ENCODE data around the gene GFOD1. TPM values are rescaled to one million over a fixed set of nuclear protein-coding genes. Genes with fewer than 3 reads are reported as not detected.
"Not testable (repeated sequence)": the region's sequence is repeated elsewhere in the genome, so short reads cannot be mapped to it uniquely, and the experiment has no call there.

Gene GFOD1
- total RNA-seq, 4 donors from 2014 or later: 21.8 to 49.4 (median 31.1) TPM

GRCh38 chr6:13446381-13446780 is 41.0 kb downstream of the GFOD1 start:
- Histone ChIP-seq H3K36me3 (peaks cover 0 to 6% (median 0%) of the 10 kb centered on the region in 3 donors), H3K4me1 (peaks cover 0 to 42% (median 19%) of the 10 kb centered on the region in 4 donors), H3K9me3 (no peaks in the 10 kb centered on the region), H3K4me3 (no peak overlapping the region), H3K27me3 (no peaks in the 10 kb centered on the region), H3K27ac (peak overlapping the region in 3 of 4 donors; percentile 50 to 79 (median 65))
- WGBS, 2 donors: 75 to 78% methylated on average over 7 of the region's 7 CpGs
- DNase-seq (ENCODE audit: low spot score in 2 of 2): no peak
- no peak for TF ChIP-seq POLR2A (IDR thresholded peaks at IDR 0.05)
- TF ChIP-seq CTCF (IDR thresholded peaks at IDR 0.05): no peak
- TF ChIP-seq EP300 (IDR thresholded peaks at IDR 0.05): no peak

- DNase-seq (ENCODE audit: low spot score in 2 of 2): no peak
- H3K27me3 ChIP-seq: no peaks in the 10 kb centered on the region
- TF ChIP-seq POLR2A (IDR thresholded peaks at IDR 0.05) (no peak), CTCF (IDR thresholded peaks at IDR 0.05) (no peak), EP300 (IDR thresholded peaks at IDR 0.05) (no peak)
- H3K36me3 ChIP-seq: no peaks in the 10 kb centered on the region
- H3K9me3 ChIP-seq: no peaks in the 10 kb centered on the region
- WGBS, 2 donors: 68 to 79% methylated on average over 3 of the region's 3 CpGs
- peaks cover 0 to 45% (median 19%) of the 10 kb centered on the region in 4 donors for H3K4me1 ChIP-seq
- no peak overlapping the region for H3K4me3 ChIP-seq
- peak overlapping the region; percentile 49 to 79 (median 58) for H3K27ac ChIP-seq
Observed at GRCh38 chr6:13445744-13446115, 41.7 kb downstream of the GFOD1 start.

GRCh38 chr6:13445005-13445743 is 42.2 kb downstream of the GFOD1 start:
- DNase-seq (ENCODE audit: low spot score in 2 of 2): peak; percentile 46 to 53
- H3K4me1 ChIP-seq: peaks cover 0 to 51% (median 19%) of the 10 kb centered on the region in 4 donors
- H3K9me3 ChIP-seq: no peaks in the 10 kb centered on the region
- no peaks in the 10 kb centered on the region for H3K36me3 ChIP-seq
- H3K4me3 ChIP-seq: no peak overlapping the region
- H3K27me3 ChIP-seq: no peaks in the 10 kb centered on the region
- no peak for TF ChIP-seq POLR2A (IDR thresholded peaks at IDR 0.05)
- no peak for TF ChIP-seq CTCF (IDR thresholded peaks at IDR 0.05)
- TF ChIP-seq EP300 (IDR thresholded peaks at IDR 0.05): peak in 1 of 2 donors; percentile 23
- peak overlapping the region; percentile 49 to 79 (median 58) for H3K27ac ChIP-seq
- 16 to 27% methylated on average over 9 of the region's 9 CpGs for WGBS, 2 donors

- no peak for DNase-seq (ENCODE audit: low spot score in 2 of 2)
- H3K27ac ChIP-seq: peak overlapping the region in 1 of 4 donors; percentile 65
- no peaks in the 10 kb centered on the region for H3K36me3 ChIP-seq
- H3K4me3 ChIP-seq: no peak overlapping the region
- H3K27me3 ChIP-seq: no peaks in the 10 kb centered on the region
- TF ChIP-seq EP300 (IDR thresholded peaks at IDR 0.05) (no peak), POLR2A (IDR thresholded peaks at IDR 0.05) (no peak), CTCF (IDR thresholded peaks at IDR 0.05) (no peak)
- peaks cover 0 to 51% (median 19%) of the 10 kb centered on the region in 4 donors for H3K4me1 ChIP-seq
- H3K9me3 ChIP-seq: no peaks in the 10 kb centered on the region
- 86 to 89% methylated on average over 3 of the region's 3 CpGs for WGBS, 2 donors
Observed at GRCh38 chr6:13444604-13445003, 42.8 kb downstream of the GFOD1 start.

GRCh38 chr6:13443978-13444377 is 43.4 kb downstream of the GFOD1 start:
- not testable (repeated sequence) for H3K36me3 ChIP-seq; H3K27ac ChIP-seq; H3K27me3 ChIP-seq; H3K9me3 ChIP-seq; H3K4me3 ChIP-seq; DNase-seq (ENCODE audit: low spot score in 2 of 2)
- H3K4me1 ChIP-seq: peaks cover 0 to 45% (median 18%) of the 10 kb centered on the region in 4 donors
- 91 to 94% methylated on average over 6 of the region's 6 CpGs for WGBS, 2 donors
